GM18507 (cell line): ENCODE measurements around the gene ANKS1B.
A peak's percentile ranks its signal among the peaks of the same experiment; 100 is the strongest.

ENCODE experiments used
- DNase-seq: peaks from one replicate; pipeline ENCODE4 v3.0.0; 2011; ENCODE audit warnings: low read depth; ENCODE audit not compliant: insufficient read length; ENCODE audit errors: extremely low spot score
- FAIRE-seq: peaks from 2 replicates; lab custom pipeline; 2011; peaks lifted over from hg19 to GRCh38; lab: Jason Lieb, UNC

The ANKS1B gene

GRCh38 chr12:99131751-99132199 is 853.0 kb downstream of the ANKS1B start:
- DNase-seq (no peak), FAIRE-seq (peak; percentile 59)

GRCh38 chr12:99130808-99131553 is 853.8 kb downstream of the ANKS1B start:
- DNase-seq (no peak), FAIRE-seq (peak; percentile 92)

- DNase-seq = no peak
- FAIRE-seq = no peak
Measured at GRCh38 chr12:99128246-99128802, 856.4 kb downstream of the ANKS1B start.

GRCh38 chr12:99122959-99123358 is 861.8 kb downstream of the ANKS1B start:
- FAIRE-seq = no peak
- no peak for DNase-seq

GRCh38 chr12:99122496-99122895 is 862.2 kb downstream of the ANKS1B start:
- DNase-seq = no peak
- no peak for FAIRE-seq

GRCh38 chr12:99121546-99121945 is 863.2 kb downstream of the ANKS1B start:
- no peak for FAIRE-seq
- DNase-seq = no peak

- no peak for DNase-seq
- no peak for FAIRE-seq
Measured at GRCh38 chr12:99119943-99120342, 864.8 kb downstream of the ANKS1B start.

- DNase-seq (no peak), FAIRE-seq (no peak)
Measured at GRCh38 chr12:99119449-99119848, 865.3 kb downstream of the ANKS1B start.

- no peak for FAIRE-seq
- DNase-seq = no peak
Measured at GRCh38 chr12:99111600-99111999, 873.1 kb downstream of the ANKS1B start.

GRCh38 chr12:99110868-99111267 is 873.9 kb downstream of the ANKS1B start:
- FAIRE-seq (no peak), DNase-seq (no peak)

- no peak for DNase-seq
- no peak for FAIRE-seq
Measured at GRCh38 chr12:99110212-99110611, 874.5 kb downstream of the ANKS1B start.

GRCh38 chr12:99108924-99109323 is 875.8 kb downstream of the ANKS1B start:
- no peak for DNase-seq
- no peak for FAIRE-seq

GRCh38 chr12:99099786-99100185 is 885.0 kb downstream of the ANKS1B start:
- DNase-seq = no peak
- FAIRE-seq = no peak

- no peak for DNase-seq
- FAIRE-seq = no peak
Measured at GRCh38 chr12:99097171-99097570, 887.6 kb downstream of the ANKS1B start.

- FAIRE-seq (no peak), DNase-seq (no peak)
Measured at GRCh38 chr12:99093166-99093565, 891.6 kb downstream of the ANKS1B start.

- no peak for DNase-seq
- FAIRE-seq = no peak
Measured at GRCh38 chr12:99092100-99092851, 892.5 kb downstream of the ANKS1B start.

- DNase-seq = no peak
- FAIRE-seq = no peak
Measured at GRCh38 chr12:99087278-99087677, 897.5 kb downstream of the ANKS1B start.

GRCh38 chr12:99079811-99080210 is 904.9 kb downstream of the ANKS1B start:
- FAIRE-seq (no peak), DNase-seq (no peak)

GRCh38 chr12:99068993-99069747 is 915.6 kb downstream of the ANKS1B start:
- FAIRE-seq = no peak
- no peak for DNase-seq
